HL-60 (cell line): ENCODE results near the gene RNF121.

Source experiments
- DNase-seq, 2 experiments: peaks; one replicate each; pipeline ENCODE4 v3.0.0-alpha.2; 2010 to 2020; ENCODE audit warnings: low read depth in 1 of 2, low spot score in 1 of 2
- H3K27ac ChIP-seq: fragments of 250-450 bp; sonication (Bioruptor Pico); replicated peaks from 2 replicates; pipeline ENCODE4 v1.5.1; 2020; ENCODE audit warnings: mild to moderate bottlenecking, moderate library complexity
- H3K27me3 ChIP-seq: fragments of 250-450 bp; sonication (Bioruptor Pico); 2 replicates; pipeline ENCODE4 v1.5.1; 2021; ENCODE audit warnings: mild to moderate bottlenecking, moderate library complexity; ENCODE audit not compliant: insufficient read depth, poor library complexity, severe bottlenecking
- H3K4me3 ChIP-seq: replicated peaks from 2 replicates; pipeline ENCODE4 v1.5.1; 2011; ENCODE audit warnings: mild to moderate bottlenecking, control low read depth, low read length; ENCODE audit not compliant: insufficient read depth
- CTCF ChIP-seq: IDR thresholded peaks from one replicate; pipeline ENCODE4 v1.5.1; 2011; ENCODE audit warnings: low read length, control low read depth, inconsistent platforms; ENCODE audit not compliant: insufficient read depth
- GABPA ChIP-seq: IDR thresholded peaks from 2 replicates; pipeline ENCODE4 v1.6.1; 2012; ENCODE audit warnings: low read depth
- POLR2AphosphoS5 ChIP-seq: IDR thresholded peaks from 2 replicates; pipeline ENCODE4 v1.6.1; 2012; ENCODE audit warnings: low read depth
- REST ChIP-seq: IDR thresholded peaks from 2 replicates; pipeline ENCODE4 v1.6.1; 2012; ENCODE audit warnings: low read depth; ENCODE audit not compliant: insufficient replicate concordance
- SPI1 ChIP-seq: IDR thresholded peaks from 2 replicates; pipeline ENCODE4 v1.6.1; 2012; ENCODE audit warnings: low read depth, mild to moderate bottlenecking, borderline replicate concordance

Gene RNF121

DNA sequence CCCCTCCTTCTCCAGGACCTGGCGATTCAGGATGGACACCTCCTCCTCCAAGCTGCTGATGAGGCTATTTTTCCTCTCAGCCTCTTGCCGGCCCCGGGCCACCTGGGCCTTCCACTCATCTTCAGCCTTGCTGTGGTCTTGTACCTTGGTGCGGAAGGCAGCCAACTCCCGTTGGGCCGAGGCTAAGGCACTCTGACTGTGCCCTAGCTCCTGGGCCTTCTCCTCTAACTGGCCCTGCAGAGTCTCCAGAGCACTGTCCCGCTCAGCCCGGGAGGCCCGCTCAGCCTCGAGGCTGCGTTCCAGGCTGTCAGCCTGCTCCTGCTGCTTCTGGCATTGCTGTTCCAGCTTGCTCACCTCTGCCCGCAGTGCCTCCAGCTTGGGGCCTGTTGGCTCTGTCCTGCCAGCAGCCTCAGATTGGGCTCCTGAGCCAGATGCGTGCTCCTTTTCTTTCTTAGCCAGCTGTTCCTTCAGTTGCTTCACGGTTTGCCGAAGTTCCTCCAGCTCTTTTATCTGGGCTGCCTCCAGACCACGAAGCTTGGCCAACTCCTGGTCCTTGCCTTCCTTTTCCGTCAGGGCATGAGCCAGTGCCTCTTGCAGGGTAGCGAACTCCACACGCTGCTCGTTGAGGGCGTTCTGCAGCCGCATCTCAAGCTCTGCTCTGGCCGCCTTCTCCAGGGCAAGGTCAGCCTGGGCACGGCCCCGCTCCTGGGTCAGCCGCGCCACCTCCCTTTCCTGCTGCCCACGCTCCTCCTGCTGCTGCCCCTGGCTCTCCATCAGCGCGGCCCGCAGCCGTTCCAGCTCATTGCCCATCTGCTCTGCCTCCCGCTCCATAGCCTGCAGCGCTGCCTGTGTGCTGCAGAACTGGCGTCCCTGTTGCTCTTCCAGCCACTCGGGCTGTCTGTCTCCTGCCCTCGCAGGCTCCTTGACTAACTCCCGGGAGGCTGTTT, 85.2 kb downstream of the RNF121 start:
- H3K4me3 ChIP-seq, result no peak overlapping the region
- TF ChIP-seq POLR2AphosphoS5, result no peak
- no peak for TF ChIP-seq CTCF
- TF ChIP-seq GABPA, result no peak
- TF ChIP-seq REST, result no peak
- TF ChIP-seq SPI1, result no peak
- H3K27me3 ChIP-seq, result no peaks in the 10 kb centered on the region
- H3K27ac ChIP-seq, result no peak overlapping the region
- DNase-seq, result no peak

DNA sequence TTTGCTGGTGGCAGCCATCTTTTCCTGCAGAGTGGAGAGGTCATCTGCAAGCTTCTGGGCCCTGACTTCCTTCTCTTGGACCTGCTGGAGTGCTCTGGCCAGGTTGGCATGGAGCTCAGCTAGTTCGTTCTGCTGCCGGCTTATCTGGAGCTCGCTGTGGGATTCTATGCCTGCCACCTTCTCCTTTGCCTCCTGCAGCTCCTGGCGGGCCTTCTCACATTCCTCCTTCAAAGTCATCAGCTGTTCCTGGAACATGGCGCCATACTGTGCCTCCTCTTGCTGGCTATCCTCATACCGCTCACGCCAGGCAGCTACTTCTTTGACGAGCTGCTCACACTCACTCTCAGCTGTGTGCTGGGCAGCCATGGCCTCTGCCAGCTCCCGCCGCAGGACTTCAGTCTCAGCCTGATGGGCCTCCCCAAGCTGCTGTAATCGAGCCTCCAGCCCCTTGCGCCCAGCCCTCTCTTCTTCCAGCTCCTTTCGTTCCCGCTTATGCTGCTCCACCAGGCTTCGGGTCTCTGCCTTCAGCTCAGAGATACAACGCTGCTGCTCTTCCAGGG, 86.0 kb downstream of the RNF121 start:
- Histone ChIP-seq H3K27me3 (no peaks in the 10 kb centered on the region), H3K27ac (no peak overlapping the region), H3K4me3 (no peak overlapping the region)
- TF ChIP-seq CTCF (no peak), REST (no peak), POLR2AphosphoS5 (no peak), GABPA (no peak), SPI1 (no peak)
- DNase-seq, result no peak

GRCh38 chr11:72015511-72016061, 86.7 kb downstream of the RNF121 start:
- DNase-seq, result peak in 1 of 2 experiments; percentile 47
- no peak for TF ChIP-seq SPI1
- TF ChIP-seq POLR2AphosphoS5, result no peak
- TF ChIP-seq REST, result no peak
- peak; percentile 24 for TF ChIP-seq CTCF
- no peak for TF ChIP-seq GABPA
- no peaks in the 10 kb centered on the region for H3K27me3 ChIP-seq

More at GRCh38 chr11:72015511-72016061, 86.7 kb downstream of the RNF121 start:
- Histone ChIP-seq H3K27ac (no peak overlapping the region), H3K4me3 (no peak overlapping the region)
